Endothelial cell of umbilical vein (primary cell): ENCODE results near the gene PPP1R13B. TPM values are rescaled to one million over a fixed set of nuclear protein-coding genes. Genes with fewer than 3 reads are reported as not detected.

Source experiments
- BruUV-seq: library from RNA; stranded (reverse); fragments of 400-500 nt; replicated peaks from 2 replicates; lab custom pipeline; 2021; lab: Mats Ljungman, UMichigan
- CTCF ChIA-PET: fragments of 300-600, 350-600 bp; sonication (Branson Sonifier 250); formaldehyde crosslinking; loops from one replicate; lab custom pipeline; 2021; ENCODE audit warnings: antibody characterized with exemption, inconsistent platforms; lab: Charles Lee
- POLR2A ChIA-PET: fragments of 300-600, 350-600 bp; sonication (Branson Sonifier 250); formaldehyde crosslinking; loops from one replicate; lab custom pipeline; 2021; ENCODE audit warnings: antibody characterized with exemption, inconsistent platforms; lab: Charles Lee
- DNase-seq: peaks from one replicate; pipeline ENCODE4 v3.0.0-alpha.2; 2011; ENCODE audit warnings: low read depth, low spot score
- FAIRE-seq: peaks from 2 replicates; lab custom pipeline; 2011; peaks lifted over from hg19 to GRCh38; lab: Jason Lieb, UNC
- H2AFZ ChIP-seq: 2 replicates; pipeline ENCODE4 v1.6.0; 2012; ENCODE audit warnings: low read depth, low read length, control low read depth, inconsistent platforms
- H3K27ac ChIP-seq: 2 replicates; pipeline ENCODE4 v1.5.1; 2011; ENCODE audit warnings: low read depth, mild to moderate bottlenecking, control low read depth, low read length, moderate library complexity; ENCODE audit not compliant: insufficient read depth
- H3K27me3 ChIP-seq, 2 experiments: 2 replicates each; pipeline versions ENCODE4 v1.6.0 to v1.6.1; 2011; ENCODE audit warnings: low read length in 2 of 2, mixed read lengths in 1 of 2; ENCODE audit not compliant: control insufficient read depth in 2 of 2, insufficient read depth in 2 of 2
- H3K36me3 ChIP-seq, 2 experiments: 2 replicates in 1 of 2; 3 replicates in 1 of 2; pipeline ENCODE4 v1.5.1; 2011; ENCODE audit warnings: low read length in 2 of 2, mild to moderate bottlenecking in 1 of 2, moderate library complexity in 1 of 2; ENCODE audit not compliant: control insufficient read depth in 2 of 2, insufficient read depth in 2 of 2; ENCODE audit errors: extremely low read depth in 1 of 2
- H3K4me1 ChIP-seq: 3 replicates; pipeline ENCODE4 v1.5.1; 2011; ENCODE audit warnings: mild to moderate bottlenecking, low read length; ENCODE audit not compliant: control insufficient read depth, insufficient read depth; ENCODE audit errors: extremely low read depth
- H3K4me2 ChIP-seq: 2 replicates; pipeline ENCODE4 v1.6.1; 2011; ENCODE audit warnings: low read length, control low read depth, mixed read lengths; ENCODE audit not compliant: insufficient read depth
- H3K4me3 ChIP-seq, 3 experiments: fragments of 200-600 bp in 1 of 3; sonication (generic), shearing (Covaris generic) in 1 of 3; replicated peaks in 1 of 3; 2 replicates each; pipeline ENCODE4 v1.5.1; 2011 to 2016; ENCODE audit warnings: control low read depth in 3 of 3, low read length in 3 of 3, mild to moderate bottlenecking in 2 of 3, inconsistent platforms in 1 of 3, low read depth in 1 of 3, moderate library complexity in 1 of 3; ENCODE audit not compliant: insufficient read depth in 1 of 3
- H3K79me2 ChIP-seq: 2 replicates; pipeline ENCODE4 v1.6.0; 2012; ENCODE audit warnings: low read length, inconsistent platforms; ENCODE audit not compliant: control insufficient read depth, insufficient read depth
- H3K9ac ChIP-seq: replicated peaks from 2 replicates; pipeline ENCODE3; 2011; ENCODE audit warnings: low read length, control low read depth; ENCODE audit not compliant: insufficient read depth; ENCODE audit errors: extremely low read depth
- H3K9me1 ChIP-seq: replicated peaks from 3 replicates; pipeline ENCODE4 v1.6.0; 2011; ENCODE audit warnings: mild to moderate bottlenecking, low read length; ENCODE audit not compliant: control insufficient read depth, insufficient read depth; ENCODE audit errors: extremely low read depth
- H3K9me3 ChIP-seq: replicated peaks from 2 replicates; pipeline ENCODE4 v1.5.1; 2012; ENCODE audit warnings: low read length, inconsistent platforms; ENCODE audit not compliant: control insufficient read depth, insufficient read depth
- H4K20me1 ChIP-seq: replicated peaks from 2 replicates; pipeline ENCODE3; 2011; ENCODE audit warnings: mild to moderate bottlenecking, low read length; ENCODE audit not compliant: control insufficient read depth, insufficient read depth; ENCODE audit errors: extremely low read depth
- CTCF ChIP-seq, 2 donors: IDR thresholded peaks; 1 replicate in 1 of 2; 2 replicates in 1 of 2; pipeline ENCODE4 v1.5.1; 2011; ENCODE audit warnings: low read length in 2 of 2, mild to moderate bottlenecking in 2 of 2, moderate library complexity in 2 of 2, control low read depth in 1 of 2, inconsistent platforms in 1 of 2, low read depth in 1 of 2; ENCODE audit not compliant: insufficient read depth in 1 of 2; ENCODE audit errors: extremely low read depth in 1 of 2
- EZH2 ChIP-seq: IDR thresholded peaks from 2 replicates; pipeline ENCODE4 v1.6.1; 2012; ENCODE audit warnings: borderline replicate concordance, low read depth, mild to moderate bottlenecking, moderate library complexity, low read length, inconsistent platforms; ENCODE audit not compliant: severe bottlenecking
- GATA2 ChIP-seq: IDR thresholded peaks from 2 replicates; pipeline ENCODE4 v1.7.0; 2011; ENCODE audit warnings: low read depth, mild to moderate bottlenecking, moderate library complexity, mixed read lengths, low read length; ENCODE audit not compliant: insufficient read length, insufficient read depth
- POLR2AphosphoS5 ChIP-seq: IDR thresholded peaks from 2 replicates; pipeline ENCODE4 v1.6.1; 2012; ENCODE audit warnings: low read depth, mild to moderate bottlenecking, control low read depth, low read length, moderate library complexity; ENCODE audit not compliant: insufficient read depth
- dilution Hi-C: fragments of 300-500 bp; cut with MboI; formaldehyde crosslinking; loops from one replicate; pipeline ENCODE4 v1.15.0; 2019; ENCODE audit warnings: low sequenced_read_pairs; ENCODE audit not compliant: extremely low pct_ligation_motif_present
- intact Hi-C: fragments of 100-400 bp; cut with micrococcal nuclease; formaldehyde crosslinking; loops from one replicate; pipeline ENCODE4 v1.10.0; 2022
- polyA plus RNA-seq, 4 experiments: library from polyadenylated mRNA; depleted of rRNA in 3 of 4; stranded (reverse) in 3 of 4; unstranded in 1 of 4; fragments of >200 nt; gene quantifications; 2 replicates each; pipeline versions ENCODE4 v1.2.1 to v1.2.3, GENCODE V29; 2011 to 2012; ENCODE audit warnings: missing spikeins in 1 of 4
- total RNA-seq: library from RNA; stranded (reverse); gene quantifications from 2 replicates; pipeline ENCODE4 v1.2.3, GENCODE V29; 2021
- TF ChIP-seq, protein P1 (sequence below): IDR thresholded peaks from 2 replicates; pipeline ENCODE4 v1.6.1; 2011; ENCODE audit not compliant: insufficient read depth, insufficient read length

Gene PPP1R13B
- total and polyA plus RNA-seq, 2 donors (not counting 3 experiments of a cell fraction or from before 2014, with no cell fraction given), result 10.0 to 30.0 TPM

DNA sequence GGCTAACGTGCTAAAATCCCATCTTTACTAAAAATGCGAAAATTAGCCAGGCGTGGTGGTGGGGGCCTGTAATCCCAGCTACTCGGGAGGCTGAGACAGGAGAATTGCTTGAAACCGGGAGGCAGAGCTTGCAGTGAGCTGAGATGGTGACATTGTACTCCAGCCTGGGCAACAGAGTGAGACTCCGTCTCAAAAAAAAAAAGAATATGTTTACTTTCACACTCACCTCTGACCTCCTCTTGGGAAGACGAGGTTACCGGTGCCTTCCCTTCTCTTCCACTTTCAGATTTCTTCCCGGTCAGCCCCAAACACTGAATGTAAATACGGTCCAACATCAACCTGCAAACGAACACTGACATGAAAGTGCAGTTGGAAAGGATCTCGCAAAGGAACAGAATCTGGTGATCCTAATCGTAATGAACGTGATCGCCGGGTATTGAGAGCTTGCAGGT lies 31.8 kb upstream of the PPP1R13B start:
- DNase-seq (no peak), FAIRE-seq (no peak)
- Histone ChIP-seq H2AFZ (no peak overlapping the region), H3K9ac (no peak overlapping the region), H3K4me2 (no peak overlapping the region), H3K36me3 (no peaks in the 10 kb centered on the region), H3K4me1 (peaks cover 26% of the 10 kb centered on the region), H3K27me3 (no peaks in the 10 kb centered on the region), H3K9me3 (no peaks in the 10 kb centered on the region), H3K9me1 (no peaks in the 10 kb centered on the region), H3K79me2 (no peaks in the 10 kb centered on the region), H3K27ac (no peak overlapping the region), H4K20me1 (no peaks in the 10 kb centered on the region), H3K4me3 (no peak overlapping the region)
- no TSS peak for BruUV-seq
- ChIA-PET CTCF (interaction anchor here (1.5 to 10.4 kb wide), 3 partner anchors 9 to 21 kb away, joined by 4 to 81 read pairs (median 4); no protein-coding TSS in a partner anchor), POLR2A (no interaction called here)
- TF ChIP-seq, protein P1, sequence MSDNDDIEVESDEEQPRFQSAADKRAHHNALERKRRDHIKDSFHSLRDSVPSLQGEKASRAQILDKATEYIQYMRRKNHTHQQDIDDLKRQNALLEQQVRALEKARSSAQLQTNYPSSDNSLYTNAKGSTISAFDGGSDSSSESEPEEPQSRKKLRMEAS, result no peak
- no peak for TF ChIP-seq POLR2AphosphoS5
- no peak for TF ChIP-seq GATA2
- TF ChIP-seq CTCF (IDR thresholded peaks at IDR 0.05; ENCODE audit: extremely low read depth in 1 of 2, insufficient read depth in 1 of 2, low read depth in 1 of 2, low read length in 2 of 2), result no peak
- no peak for TF ChIP-seq EZH2
- dilution Hi-C loops, result no loop called here
- intact Hi-C loops, result no loop called here
